NCI-H524 (cell line): ENCODE data around the gene SMOC2.

Experiments
- DNase-seq, 2 experiments: peaks; one replicate each; lab custom pipeline; 2025; lab: John Stamatoyannopoulos, UW

SMOC2 gene

GRCh38 chr6:168442646-168443045, 1.7 kb downstream of the SMOC2 start:
- no peak for DNase-seq

- DNase-seq: no peak
Measured at GRCh38 chr6:168447282-168447681, 6.3 kb downstream of the SMOC2 start.

- DNase-seq: no peak
Measured at GRCh38 chr6:168447700-168448099, 6.7 kb downstream of the SMOC2 start.

- DNase-seq: no peak
Measured at GRCh38 chr6:168448243-168448855, 7.4 kb downstream of the SMOC2 start.

- DNase-seq: peak in 1 of 2 experiments; percentile 9
Measured at GRCh38 chr6:168450917-168451316, 9.9 kb downstream of the SMOC2 start.

- DNase-seq: peak in 1 of 2 experiments; percentile 11
Measured at GRCh38 chr6:168451805-168452517, 11.0 kb downstream of the SMOC2 start.

GRCh38 chr6:168452685-168453377, 11.8 kb downstream of the SMOC2 start:
- no peak for DNase-seq

- no peak for DNase-seq
Measured at GRCh38 chr6:168455847-168456530, 15.0 kb downstream of the SMOC2 start.

GRCh38 chr6:168456907-168457652, 16.1 kb downstream of the SMOC2 start:
- DNase-seq: no peak

GRCh38 chr6:168457653-168457934, 16.6 kb downstream of the SMOC2 start:
- no peak for DNase-seq

GRCh38 chr6:168458101-168458500, 17.1 kb downstream of the SMOC2 start:
- DNase-seq: no peak

- no peak for DNase-seq
Measured at GRCh38 chr6:168459572-168459971, 18.6 kb downstream of the SMOC2 start.

- no peak for DNase-seq
Measured at GRCh38 chr6:168462289-168462853, 21.4 kb downstream of the SMOC2 start.

GRCh38 chr6:168464546-168464945, 23.6 kb downstream of the SMOC2 start:
- DNase-seq: no peak

- DNase-seq: no peak
Measured at GRCh38 chr6:168468045-168468444, 27.1 kb downstream of the SMOC2 start.

- no peak for DNase-seq
Measured at GRCh38 chr6:168469521-168469920, 28.5 kb downstream of the SMOC2 start.

GRCh38 chr6:168469926-168470325, 28.9 kb downstream of the SMOC2 start:
- DNase-seq: no peak

- no peak for DNase-seq
Measured at GRCh38 chr6:168472363-168472762, 31.4 kb downstream of the SMOC2 start.

- DNase-seq: no peak
Measured at GRCh38 chr6:168473197-168473596, 32.2 kb downstream of the SMOC2 start.

- no peak for DNase-seq
Measured at GRCh38 chr6:168475188-168476013, 34.4 kb downstream of the SMOC2 start.

GRCh38 chr6:168479421-168479820, 38.4 kb downstream of the SMOC2 start:
- DNase-seq: no peak
